ENCODE data around the gene MSI2. TPM values are rescaled to one million over a fixed set of nuclear protein-coding genes. Genes with fewer than 3 reads are reported as not detected.

Gene MSI2
- total and polyA plus RNA-seq, 8 donors, result 35.0 to 49.5 (median 47.5) TPM

- intact Hi-C loops (cut with DNase I), result no loop called here
These were observed 419.4 kb downstream of the MSI2 start for GRCh38 chr17:57675427-57676387.

DNA sequence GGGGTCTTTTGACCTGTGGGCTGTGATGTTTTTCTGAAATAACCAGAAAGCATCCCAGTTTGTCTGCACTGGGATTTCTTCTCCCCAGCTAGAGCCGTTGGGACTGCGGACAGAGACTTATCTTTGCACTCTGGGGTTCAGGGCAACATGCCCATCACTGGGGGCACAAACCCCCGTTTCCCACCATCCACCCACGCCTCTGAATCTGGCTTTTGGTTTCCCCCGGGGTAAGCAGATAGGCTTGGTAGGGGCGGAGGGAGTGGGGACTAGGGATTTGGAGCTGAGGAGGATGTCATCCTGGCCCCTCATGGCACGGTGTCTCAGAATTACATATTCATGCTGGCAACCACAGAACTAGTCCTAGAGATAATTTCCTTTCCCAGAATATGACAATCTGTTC, 420.2 kb downstream of the MSI2 start:
- Histone ChIP-seq H3K4me3 (no peak overlapping the region), H3K36me3 (no peaks in the 10 kb centered on the region), H3K27ac (no peak overlapping the region), H3K27me3 (no peaks in the 10 kb centered on the region), H3K4me1 (peaks cover 0 to 12% of the 10 kb centered on the region in 2 donors), H3K9me3 (no peaks in the 10 kb centered on the region)
- ATAC-seq (no peak), DNase-seq (no peak)
- TF ChIP-seq, protein P1, sequence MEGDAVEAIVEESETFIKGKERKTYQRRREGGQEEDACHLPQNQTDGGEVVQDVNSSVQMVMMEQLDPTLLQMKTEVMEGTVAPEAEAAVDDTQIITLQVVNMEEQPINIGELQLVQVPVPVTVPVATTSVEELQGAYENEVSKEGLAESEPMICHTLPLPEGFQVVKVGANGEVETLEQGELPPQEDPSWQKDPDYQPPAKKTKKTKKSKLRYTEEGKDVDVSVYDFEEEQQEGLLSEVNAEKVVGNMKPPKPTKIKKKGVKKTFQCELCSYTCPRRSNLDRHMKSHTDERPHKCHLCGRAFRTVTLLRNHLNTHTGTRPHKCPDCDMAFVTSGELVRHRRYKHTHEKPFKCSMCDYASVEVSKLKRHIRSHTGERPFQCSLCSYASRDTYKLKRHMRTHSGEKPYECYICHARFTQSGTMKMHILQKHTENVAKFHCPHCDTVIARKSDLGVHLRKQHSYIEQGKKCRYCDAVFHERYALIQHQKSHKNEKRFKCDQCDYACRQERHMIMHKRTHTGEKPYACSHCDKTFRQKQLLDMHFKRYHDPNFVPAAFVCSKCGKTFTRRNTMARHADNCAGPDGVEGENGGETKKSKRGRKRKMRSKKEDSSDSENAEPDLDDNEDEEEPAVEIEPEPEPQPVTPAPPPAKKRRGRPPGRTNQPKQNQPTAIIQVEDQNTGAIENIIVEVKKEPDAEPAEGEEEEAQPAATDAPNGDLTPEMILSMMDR (IDR thresholded peaks at IDR 0.05), result no peak
- intact Hi-C loops (cut with DNase I), result no loop called here

More at GRCh38 chr17:57675427-57676387, 419.4 kb downstream of the MSI2 start:
- Histone ChIP-seq H3K36me3 (no peaks in the 10 kb centered on the region), H3K4me3 (no peak overlapping the region), H3K9me3 (no peaks in the 10 kb centered on the region), H3K27ac (no peak overlapping the region), H3K4me1 (peaks cover 0 to 13% of the 10 kb centered on the region in 2 donors), H3K27me3 (no peaks in the 10 kb centered on the region)
- no peak for ATAC-seq
- DNase-seq, result no peak
- TF ChIP-seq, protein P1 (IDR thresholded peaks at IDR 0.05), result no peak

GRCh38 chr17:57677301-57677700, 421.0 kb downstream of the MSI2 start:
- H3K27ac ChIP-seq, result no peak overlapping the region
- ATAC-seq (no peak), DNase-seq (no peak)
- H3K36me3 ChIP-seq, result no peaks in the 10 kb centered on the region
- no peak overlapping the region for H3K4me3 ChIP-seq
- no peaks in the 10 kb centered on the region for H3K27me3 ChIP-seq
- peaks cover 0 to 5% of the 10 kb centered on the region in 2 donors for H3K4me1 ChIP-seq
- no peaks in the 10 kb centered on the region for H3K9me3 ChIP-seq
- intact Hi-C loops (cut with DNase I), result no loop called here
- TF ChIP-seq, protein P1 (IDR thresholded peaks at IDR 0.05), result no peak

DNA sequence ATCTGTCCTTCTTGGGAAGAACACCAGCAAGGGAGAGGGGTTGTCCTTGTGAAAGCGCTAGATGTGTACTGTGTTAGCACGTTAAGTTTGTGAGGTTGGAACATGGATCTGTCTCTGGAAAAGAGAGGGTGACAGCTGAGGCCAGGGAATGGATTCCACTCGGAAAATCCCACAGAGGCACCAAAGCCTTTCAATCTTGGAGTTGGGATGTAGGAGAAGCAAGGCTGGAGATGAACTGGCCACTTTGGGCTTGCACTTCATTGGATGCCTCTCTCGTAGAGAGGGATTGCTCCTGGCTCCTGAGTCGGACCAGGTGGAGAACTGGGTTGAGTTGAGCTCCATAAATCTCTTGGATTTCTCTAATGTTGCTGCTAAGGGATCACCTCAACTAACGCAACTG, 421.5 kb downstream of the MSI2 start:
- intact Hi-C loops (cut with DNase I), result no loop called here
- TF ChIP-seq, protein P1 (IDR thresholded peaks at IDR 0.05), result no peak
- DNase-seq (no peak), ATAC-seq (no peak)
- H3K36me3 ChIP-seq, result no peaks in the 10 kb centered on the region
- H3K4me3 ChIP-seq, result no peak overlapping the region
- no peaks in the 10 kb centered on the region for H3K27me3 ChIP-seq
- H3K9me3 ChIP-seq, result no peaks in the 10 kb centered on the region
- no peak overlapping the region for H3K27ac ChIP-seq
- H3K4me1 ChIP-seq, result no peaks in the 10 kb centered on the region

GRCh38 chr17:57678393-57678792, 422.1 kb downstream of the MSI2 start:
- Histone ChIP-seq H3K4me3 (no peak overlapping the region), H3K27me3 (no peaks in the 10 kb centered on the region), H3K4me1 (no peaks in the 10 kb centered on the region), H3K9me3 (no peaks in the 10 kb centered on the region), H3K27ac (no peak overlapping the region), H3K36me3 (no peaks in the 10 kb centered on the region)
- ATAC-seq (no peak), DNase-seq (no peak)
- intact Hi-C loops (cut with DNase I), result no loop called here
- TF ChIP-seq, protein P1 (IDR thresholded peaks at IDR 0.05), result no peak

All from left lung (tissue), 10 donors.